ENCODE data around the gene RIN3. TPM values are rescaled to one million over a fixed set of nuclear protein-coding genes. Genes with fewer than 3 reads are reported as not detected.

The RIN3 gene
- total RNA-seq, 1 experiment from 2014 or later = 1.5 TPM

- H3K27ac Mint-ChIP-seq = no peak overlapping the region
- no CpG with 5 or more reads among the region's 5 CpGs for WGBS (ENCODE audit: extremely low coverage, insufficient read length, low lambda C conversion rate)
- no peak overlapping the region for H3K27ac ChIP-seq (ENCODE audit: insufficient read length, low read depth, low read length)
- no peak overlapping the region for H4K91ac ChIP-seq (ENCODE audit: insufficient read length, low read depth, low read length)
- H3K4me1 Mint-ChIP-seq = no peaks in the 10 kb centered on the region
- no peaks in the 10 kb centered on the region for H3K79me1 ChIP-seq (ENCODE audit: insufficient read depth, low read depth, low read length, poor library complexity, severe bottlenecking)
- DNase-seq = no peak
- H3T11ph ChIP-seq (ENCODE audit: low read length) = no peak overlapping the region
- no peak overlapping the region for H2BK120ac ChIP-seq (ENCODE audit: low read depth, low read length, poor library complexity, severe bottlenecking)
- no peak overlapping the region for H2BK5ac ChIP-seq (ENCODE audit: insufficient read length, low read length)
- H3K4me1 ChIP-seq (ENCODE audit: insufficient read depth, low read length) = no peaks in the 10 kb centered on the region
- H3K18ac ChIP-seq (ENCODE audit: insufficient read length, low read depth, low read length) = no peak overlapping the region
- no peak overlapping the region for H3K56ac ChIP-seq (ENCODE audit: insufficient read length, low read depth, low read length)
- H3K36me3 Mint-ChIP-seq (ENCODE audit: insufficient read depth in 1 of 3, low read depth in 3 of 3) = peaks cover 12 to 35% (median 14%) of the 10 kb centered on the region in 3 experiments
- no peaks in the 10 kb centered on the region for H4K20me1 ChIP-seq (ENCODE audit: control insufficient read depth, insufficient read depth, insufficient read length)
- no peaks in the 10 kb centered on the region for H3K27me3 Mint-ChIP-seq (ENCODE audit: low read depth)
- H3K14ac ChIP-seq (ENCODE audit: insufficient read depth, low read length) = no peak overlapping the region
- H3K4ac ChIP-seq (ENCODE audit: low read depth, low read length) = no peak overlapping the region
- no peaks in the 10 kb centered on the region for H3K23me2 ChIP-seq (ENCODE audit: insufficient read length, low read depth, low read length, poor library complexity, severe bottlenecking)
- no peak for TF ChIP-seq CTCF (conservative IDR thresholded peaks at IDR 0.05)
- no peak overlapping the region for H2AFZ ChIP-seq (ENCODE audit: low read length)
- no peak overlapping the region for H3K4me3 Mint-ChIP-seq
- H3K9me3 ChIP-seq (ENCODE audit: control insufficient read depth, low read depth, low read length) = no peaks in the 10 kb centered on the region
- no peak overlapping the region for H3K9ac ChIP-seq (ENCODE audit: extremely low read depth, insufficient read length, low read length)
- no peak overlapping the region for H4K5ac ChIP-seq (ENCODE audit: insufficient read length, low read depth, low read length)
- H2BK20ac ChIP-seq (ENCODE audit: low read depth, low read length, poor library complexity, severe bottlenecking) = no peak overlapping the region
- no peak overlapping the region for H4K8ac ChIP-seq (replicated peaks; ENCODE audit: insufficient read length, low read depth, low read length)
- H3K23ac ChIP-seq (ENCODE audit: insufficient read length, low read depth, low read length) = no peak overlapping the region
- H2BK15ac ChIP-seq (ENCODE audit: low read depth, low read length) = no peak overlapping the region
- no peaks in the 10 kb centered on the region; the same call in 1 of the 2 replicates for H3K79me2 ChIP-seq (ENCODE audit: insufficient read depth, low read length)
- no peak overlapping the region for H2AK5ac ChIP-seq (ENCODE audit: insufficient read length, low read length)
- no peak overlapping the region for H3K4me2 ChIP-seq (ENCODE audit: insufficient read depth, insufficient read length, low read length)
- H2BK12ac ChIP-seq (ENCODE audit: insufficient read length, low read depth, low read length) = no peak overlapping the region
- H3K27me3 ChIP-seq (ENCODE audit: insufficient read depth, low read length) = no peaks in the 10 kb centered on the region
- peaks cover 0 to 3% of the 10 kb centered on the region in 2 experiments; a peak in 1 of 5 replicates for H3K9me3 Mint-ChIP-seq
These were observed 206.3 kb downstream of the RIN3 start for GRCh38 chr14:92719890-92720323.
